ENCODE data around the gene PGLYRP3. TPM values are rescaled to one million over a fixed set of nuclear protein-coding genes. Genes with fewer than 3 reads are reported as not detected.

PGLYRP3 gene
- total and polyA plus RNA-seq, 9 of the 15 experiments (the other 6 are each of a cell fraction or from before 2014, with no cell fraction given), result not detected

GRCh38 chr1:153288634-153289275, 24.0 kb downstream of the PGLYRP3 start (continued):
- TF ChIP-seq, protein P1, sequence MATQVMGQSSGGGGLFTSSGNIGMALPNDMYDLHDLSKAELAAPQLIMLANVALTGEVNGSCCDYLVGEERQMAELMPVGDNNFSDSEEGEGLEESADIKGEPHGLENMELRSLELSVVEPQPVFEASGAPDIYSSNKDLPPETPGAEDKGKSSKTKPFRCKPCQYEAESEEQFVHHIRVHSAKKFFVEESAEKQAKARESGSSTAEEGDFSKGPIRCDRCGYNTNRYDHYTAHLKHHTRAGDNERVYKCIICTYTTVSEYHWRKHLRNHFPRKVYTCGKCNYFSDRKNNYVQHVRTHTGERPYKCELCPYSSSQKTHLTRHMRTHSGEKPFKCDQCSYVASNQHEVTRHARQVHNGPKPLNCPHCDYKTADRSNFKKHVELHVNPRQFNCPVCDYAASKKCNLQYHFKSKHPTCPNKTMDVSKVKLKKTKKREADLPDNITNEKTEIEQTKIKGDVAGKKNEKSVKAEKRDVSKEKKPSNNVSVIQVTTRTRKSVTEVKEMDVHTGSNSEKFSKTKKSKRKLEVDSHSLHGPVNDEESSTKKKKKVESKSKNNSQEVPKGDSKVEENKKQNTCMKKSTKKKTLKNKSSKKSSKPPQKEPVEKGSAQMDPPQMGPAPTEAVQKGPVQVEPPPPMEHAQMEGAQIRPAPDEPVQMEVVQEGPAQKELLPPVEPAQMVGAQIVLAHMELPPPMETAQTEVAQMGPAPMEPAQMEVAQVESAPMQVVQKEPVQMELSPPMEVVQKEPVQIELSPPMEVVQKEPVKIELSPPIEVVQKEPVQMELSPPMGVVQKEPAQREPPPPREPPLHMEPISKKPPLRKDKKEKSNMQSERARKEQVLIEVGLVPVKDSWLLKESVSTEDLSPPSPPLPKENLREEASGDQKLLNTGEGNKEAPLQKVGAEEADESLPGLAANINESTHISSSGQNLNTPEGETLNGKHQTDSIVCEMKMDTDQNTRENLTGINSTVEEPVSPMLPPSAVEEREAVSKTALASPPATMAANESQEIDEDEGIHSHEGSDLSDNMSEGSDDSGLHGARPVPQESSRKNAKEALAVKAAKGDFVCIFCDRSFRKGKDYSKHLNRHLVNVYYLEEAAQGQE (IDR thresholded peaks at IDR 0.05; ENCODE audit: borderline replicate concordance), result peak; percentile 28; the same call in 1 of the 2 replicates
- TF ChIP-seq, protein P1 (CRISPR knock-in tag; IDR thresholded peaks at IDR 0.05; ENCODE audit: low read depth), result no peak
- peak; percentile 74 to 91 (median 81) for TF ChIP-seq CTCF (IDR thresholded peaks at IDR 0.05 in 2 of 3, conservative IDR thresholded peaks at IDR 0.05 in 1 of 3; ENCODE audit: insufficient read depth in 2 of 3, low read depth in 1 of 3, low read length in 3 of 3)
- no peak for TF ChIP-seq KAT8 (IDR thresholded peaks at IDR 0.05; ENCODE audit: low read depth)
- no peak for TF ChIP-seq ZKSCAN3 (CRISPR knock-in tag; IDR thresholded peaks at IDR 0.05)
- no peak for TF ChIP-seq SMARCA4 (IDR thresholded peaks at IDR 0.05)
- no peak for TF ChIP-seq ZNF79 (CRISPR knock-in tag; IDR thresholded peaks at IDR 0.05; ENCODE audit: low read depth)
- 0 out of 2 replicates have a peak, but pooled peaks have one; percentile 14 for TF ChIP-seq EGR1 (conservative IDR thresholded peaks at IDR 0.05)
- TF ChIP-seq ZBTB7A (IDR thresholded peaks at IDR 0.05; ENCODE audit: borderline replicate concordance, control insufficient read depth, low read depth, low read length), result no peak
- TF ChIP-seq, protein P2, sequence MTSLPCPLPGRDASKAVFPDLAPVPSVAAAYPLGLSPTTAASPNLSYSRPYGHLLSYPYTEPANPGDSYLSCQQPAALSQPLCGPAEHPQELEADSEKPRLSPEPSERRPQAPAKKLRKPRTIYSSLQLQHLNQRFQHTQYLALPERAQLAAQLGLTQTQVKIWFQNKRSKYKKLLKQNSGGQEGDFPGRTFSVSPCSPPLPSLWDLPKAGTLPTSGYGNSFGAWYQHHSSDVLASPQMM (CRISPR knock-in tag; IDR thresholded peaks at IDR 0.05), result no peak
- TF ChIP-seq HMGN3 (IDR thresholded peaks at IDR 0.05; ENCODE audit: borderline replicate concordance, extremely low read depth, insufficient read length, low read depth, low read length), result no peak
- no peak for TF ChIP-seq FOSL1 (tag; conservative IDR thresholded peaks at IDR 0.05)
- no peak for TF ChIP-seq MEIS2 (IDR thresholded peaks at IDR 0.05; ENCODE audit: partially characterized antibody)
- no peak for TF ChIP-seq ZNF766 (CRISPR knock-in tag; conservative IDR thresholded peaks at IDR 0.05)
- TF ChIP-seq KLF16 (IDR thresholded peaks at IDR 0.05), result 0 out of 2 replicates have a peak, but pooled peaks have one; percentile 44

All from K562 (cell line).